Sigmoid colon (tissue), 7 donors: Measurements from ENCODE around the gene HOXB9. TPM values are rescaled to one million over a fixed set of nuclear protein-coding genes. Genes with fewer than 3 reads are reported as not detected.

Experiments used
- DNase-seq: peaks from one replicate; pipeline ENCODE4 v3.0.0-alpha.2; 2019
- H3K27ac ChIP-seq, 4 donors: fragments of 200-600 bp; sonication (generic); one replicate each; pipeline ENCODE4 v1.5.1; 2016 to 2019; ENCODE audit warnings: mild to moderate bottlenecking in 1 of 4
- H3K27me3 ChIP-seq, 3 donors: fragments of 200-600 bp; sonication (generic); one replicate each; pipeline ENCODE4 v1.5.1; 2019; ENCODE audit warnings: mild to moderate bottlenecking in 1 of 3
- H3K36me3 ChIP-seq, 4 donors: fragments of 200-600 bp; sonication (generic); one replicate each; pipeline ENCODE4 v1.5.1; 2016 to 2019
- H3K4me1 ChIP-seq, 4 donors: fragments of 200-600 bp; sonication (generic); one replicate each; pipeline ENCODE4 v1.5.1; 2017 to 2019
- H3K4me3 ChIP-seq, 4 donors: fragments of 200-600 bp; sonication (generic); one replicate each; pipeline ENCODE4 v1.5.1; 2017 to 2019; ENCODE audit warnings: mild to moderate bottlenecking in 2 of 4, moderate library complexity in 1 of 4
- H3K9me3 ChIP-seq, 4 donors: fragments of 200-600 bp in 3 of 4; sonication (generic) in 3 of 4; one replicate each; pipeline versions ENCODE4 v1.5.1 to v1.6.1; 2013 to 2019
- EP300 ChIP-seq, 4 donors: sonication (generic); formaldehyde crosslinking; IDR thresholded peaks; one replicate each; pipeline ENCODE4 v1.6.1; 2017; ENCODE audit warnings: antibody characterized with exemption in 4 of 4
- POLR2A ChIP-seq, 2 donors: fragments of 450-650 bp; IDR thresholded peaks; one replicate each; pipeline ENCODE4 v1.6.1; 2016; ENCODE audit warnings: antibody characterized with exemption in 2 of 2, mild to moderate bottlenecking in 2 of 2, moderate library complexity in 2 of 2
- POLR2AphosphoS5 ChIP-seq, 4 donors: sonication (generic); formaldehyde crosslinking; IDR thresholded peaks; one replicate each; pipeline ENCODE4 v1.6.1; 2017; ENCODE audit warnings: antibody characterized with exemption in 4 of 4
- WGBS, 2 donors: extraction: QIAGEN DNeasy Blood & Tissue Kit; methylation state at CpG; one replicate each; pipeline ENCODE4 v1.1.7; 2013; 5-methylcytosine and 5-hydroxymethylcytosine counted together
- intact Hi-C: fragments of 100-400 bp; cut with DNase I; formaldehyde crosslinking; loops from one replicate; pipeline ENCODE4 v1.15.1; 2023
- polyA plus RNA-seq, 3 donors: library from polyadenylated mRNA; stranded (reverse); fragments of 200-250 nt; gene quantifications; one replicate each; pipeline ENCODE4 v1.2.3, GENCODE V29; 2013
- total RNA-seq, 4 donors: library from RNA; depleted of rRNA; stranded (reverse); fragments of >200 nt; gene quantifications; one replicate each; pipeline ENCODE4 v1.1.0, GENCODE V29; 2016
- TF ChIP-seq, protein P1 (sequence below), 4 experiments: fragments of 450-650 bp in 3 of 4; fragments of 200-600 bp in 1 of 4; IDR thresholded peaks; one replicate each; pipeline ENCODE4 v1.5.1; 2016 to 2019; ENCODE audit warnings: antibody characterized with exemption in 4 of 4, mild to moderate bottlenecking in 3 of 4, moderate library complexity in 2 of 4
- donor health status: healthy with polysubstance abuse.
- donor health status: Bipolar disorder and iron deficiency.
- donor health status: healthy.

The HOXB9 gene
- total and polyA plus RNA-seq, 7 donors: 0.28 to 52.1 (median 18.0) TPM; not detected in 3

- TF ChIP-seq, protein P1, sequence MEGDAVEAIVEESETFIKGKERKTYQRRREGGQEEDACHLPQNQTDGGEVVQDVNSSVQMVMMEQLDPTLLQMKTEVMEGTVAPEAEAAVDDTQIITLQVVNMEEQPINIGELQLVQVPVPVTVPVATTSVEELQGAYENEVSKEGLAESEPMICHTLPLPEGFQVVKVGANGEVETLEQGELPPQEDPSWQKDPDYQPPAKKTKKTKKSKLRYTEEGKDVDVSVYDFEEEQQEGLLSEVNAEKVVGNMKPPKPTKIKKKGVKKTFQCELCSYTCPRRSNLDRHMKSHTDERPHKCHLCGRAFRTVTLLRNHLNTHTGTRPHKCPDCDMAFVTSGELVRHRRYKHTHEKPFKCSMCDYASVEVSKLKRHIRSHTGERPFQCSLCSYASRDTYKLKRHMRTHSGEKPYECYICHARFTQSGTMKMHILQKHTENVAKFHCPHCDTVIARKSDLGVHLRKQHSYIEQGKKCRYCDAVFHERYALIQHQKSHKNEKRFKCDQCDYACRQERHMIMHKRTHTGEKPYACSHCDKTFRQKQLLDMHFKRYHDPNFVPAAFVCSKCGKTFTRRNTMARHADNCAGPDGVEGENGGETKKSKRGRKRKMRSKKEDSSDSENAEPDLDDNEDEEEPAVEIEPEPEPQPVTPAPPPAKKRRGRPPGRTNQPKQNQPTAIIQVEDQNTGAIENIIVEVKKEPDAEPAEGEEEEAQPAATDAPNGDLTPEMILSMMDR (IDR thresholded peaks at IDR 0.05): no peak
- TF ChIP-seq EP300 (IDR thresholded peaks at IDR 0.05): no peak
- TF ChIP-seq POLR2AphosphoS5 (IDR thresholded peaks at IDR 0.05): peak in 2 of 4 donors; percentile 15 to 39
- Histone ChIP-seq H3K4me1 (peaks cover 0 to 59% (median 50%) of the 10 kb centered on the region in 4 donors), H3K27ac (peak overlapping the region; percentile 94 to 99 (median 96)), H3K9me3 (no peaks in the 10 kb centered on the region), H3K36me3 (no peaks in the 10 kb centered on the region), H3K4me3 (peak overlapping the region; percentile 36 to 70 (median 56)), H3K27me3 (no peaks in the 10 kb centered on the region)
- 43 to 56% methylated on average over 5 of the region's 5 CpGs for WGBS, 2 donors
- intact Hi-C loops: no loop called here
- DNase-seq: no peak
Observed at GRCh38 chr17:48587276-48588073, 38.7 kb downstream of the HOXB9 start.

- Histone ChIP-seq H3K4me1 (peaks cover 0 to 59% (median 50%) of the 10 kb centered on the region in 4 donors), H3K27me3 (no peaks in the 10 kb centered on the region), H3K27ac (peak overlapping the region; percentile 94 to 99 (median 96)), H3K4me3 (peak overlapping the region; percentile 36 to 70 (median 56)), H3K9me3 (no peaks in the 10 kb centered on the region), H3K36me3 (no peaks in the 10 kb centered on the region)
- TF ChIP-seq POLR2A (IDR thresholded peaks at IDR 0.05) (no peak), EP300 (IDR thresholded peaks at IDR 0.05) (no peak), POLR2AphosphoS5 (IDR thresholded peaks at IDR 0.05) (no peak)
- TF ChIP-seq, protein P1 (IDR thresholded peaks at IDR 0.05): no peak
- 31 to 63% methylated on average over 34 of the region's 34 CpGs for WGBS, 2 donors
- no peak for DNase-seq
- intact Hi-C loops: no loop called here
Observed at GRCh38 chr17:48586355-48587258, 39.6 kb downstream of the HOXB9 start.

- intact Hi-C loops: no loop called here
- Histone ChIP-seq H3K27me3 (no peaks in the 10 kb centered on the region), H3K4me3 (peak overlapping the region; percentile 36 to 70 (median 56)), H3K27ac (peak overlapping the region; percentile 94 to 99 (median 96)), H3K4me1 (peaks cover 0 to 63% (median 52%) of the 10 kb centered on the region in 4 donors), H3K36me3 (no peaks in the 10 kb centered on the region), H3K9me3 (no peaks in the 10 kb centered on the region)
- no peak for DNase-seq
- WGBS, 2 donors: 64 to 65% methylated on average over 2 of the region's 2 CpGs
- TF ChIP-seq, protein P1 (IDR thresholded peaks at IDR 0.05): no peak
- TF ChIP-seq POLR2AphosphoS5 (IDR thresholded peaks at IDR 0.05): no peak
- TF ChIP-seq POLR2A (IDR thresholded peaks at IDR 0.05): no peak
- no peak for TF ChIP-seq EP300 (IDR thresholded peaks at IDR 0.05)
Observed at GRCh38 chr17:48584223-48584741, 41.9 kb downstream of the HOXB9 start.

- H3K36me3 ChIP-seq: no peaks in the 10 kb centered on the region
- H3K4me1 ChIP-seq: peaks cover 0 to 69% (median 52%) of the 10 kb centered on the region in 4 donors
- TF ChIP-seq EP300 (IDR thresholded peaks at IDR 0.05) (no peak), POLR2A (IDR thresholded peaks at IDR 0.05) (no peak)
- WGBS, 2 donors: 37 to 69% methylated on average over 3 of the region's 3 CpGs
- intact Hi-C loops: no loop called here
- peak overlapping the region in 2 of 4 donors; percentile 65 to 70 for H3K4me3 ChIP-seq
- no peaks in the 10 kb centered on the region for H3K27me3 ChIP-seq
- peak overlapping the region; percentile 94 to 99 (median 96) for H3K27ac ChIP-seq
- H3K9me3 ChIP-seq: no peaks in the 10 kb centered on the region
- no peak for DNase-seq
Observed at GRCh38 chr17:48583708-48584222, 42.4 kb downstream of the HOXB9 start.
